Vagina (tissue), 2 donors: ENCODE data around the gene SETX. TPM values are rescaled to one million over a fixed set of nuclear protein-coding genes. Genes with fewer than 3 reads are reported as not detected.

ENCODE experiments used
- DNase-seq, 2 donors: peaks; one replicate each; pipeline ENCODE4 v3.0.0-alpha.2; 2017; ENCODE audit errors: extremely low spot score in 2 of 2
- H3K27ac ChIP-seq: fragments of 200-600 bp; sonication (generic); one replicate; pipeline ENCODE4 v1.5.1; 2019
- H3K27me3 ChIP-seq: fragments of 200-600 bp; sonication (generic); one replicate; pipeline ENCODE4 v1.5.1; 2019
- H3K36me3 ChIP-seq, 2 donors: fragments of 200-600 bp; sonication (generic); one replicate each; pipeline ENCODE4 v1.5.1; 2017 to 2019
- H3K4me1 ChIP-seq: fragments of 200-600 bp; sonication (generic); one replicate; pipeline ENCODE4 v1.5.1; 2019
- H3K4me3 ChIP-seq, 2 donors: fragments of 200-600 bp; sonication (generic); 1 replicate in 1 of 2; 2 replicates in 1 of 2; pipeline ENCODE4 v1.5.1; 2016 to 2019
- H3K9me3 ChIP-seq: fragments of 200-600 bp; sonication (generic); one replicate; pipeline ENCODE4 v1.5.1; 2019
- POLR2A ChIP-seq, 2 donors: fragments of 450-650 bp; IDR thresholded peaks; one replicate each; pipeline ENCODE4 v1.6.1; 2017; ENCODE audit warnings: antibody characterized with exemption in 2 of 2, mild to moderate bottlenecking in 2 of 2, moderate library complexity in 2 of 2
- POLR2AphosphoS5 ChIP-seq, 2 donors: sonication (generic); formaldehyde crosslinking; IDR thresholded peaks; one replicate each; pipeline ENCODE4 v1.9.0; 2017; ENCODE audit warnings: antibody characterized with exemption in 2 of 2, mild to moderate bottlenecking in 2 of 2, low read depth in 1 of 2; ENCODE audit not compliant: insufficient read depth in 1 of 2
- intact Hi-C: fragments of 100-400 bp; cut with DNase I; formaldehyde crosslinking; loops from one replicate; pipeline ENCODE4 v1.15.1; 2023
- total RNA-seq: library from RNA; depleted of rRNA; stranded (reverse); fragments of >200 nt; gene quantifications from one replicate; pipeline ENCODE4 v1.2.3, GENCODE V29; 2016
- TF ChIP-seq, protein P1 (sequence below), 3 experiments: fragments of 450-650 bp in 2 of 3; fragments of 200-600 bp in 1 of 3; sonication (generic) in 1 of 3; IDR thresholded peaks; one replicate each; pipeline ENCODE4 v1.5.1; 2017 to 2019; ENCODE audit warnings: antibody characterized with exemption in 3 of 3, mild to moderate bottlenecking in 2 of 3, moderate library complexity in 2 of 3

SETX gene
- total RNA-seq, 1 donor from 2014 or later = 44.2 TPM

DNA sequence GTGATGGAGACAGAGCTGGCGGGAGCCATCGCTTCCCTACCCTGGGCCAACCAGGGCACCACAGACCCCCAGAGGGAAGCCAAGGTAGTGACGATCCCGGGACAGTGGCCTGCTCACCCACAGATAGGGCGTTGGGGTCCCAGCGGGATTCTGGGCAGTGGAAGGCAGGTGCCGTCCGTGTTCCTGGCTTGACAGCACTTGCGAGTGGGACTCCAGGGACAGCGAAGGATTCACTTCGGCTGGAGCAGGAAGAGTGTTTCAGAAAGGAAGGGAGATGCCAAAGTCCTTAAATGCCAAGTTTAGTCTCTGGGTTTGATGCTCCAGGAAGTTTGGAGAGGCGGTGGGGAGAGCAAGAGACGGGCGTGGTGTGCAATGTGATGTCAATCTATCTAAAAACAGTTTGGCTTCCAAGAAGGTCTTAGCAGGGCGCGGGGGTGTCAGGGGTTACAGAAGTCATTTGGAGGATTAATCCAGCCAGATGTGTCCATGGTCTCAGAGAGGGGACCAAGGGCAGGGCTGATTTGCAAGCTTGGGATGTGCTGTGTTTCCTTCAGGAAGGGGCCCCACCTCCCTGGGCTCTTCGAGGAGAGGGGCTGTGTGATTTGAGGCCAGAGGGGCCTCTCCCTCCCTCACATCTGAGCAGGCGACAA, 118.0 kb downstream of the SETX start:
- H3K27me3 ChIP-seq = no peaks in the 10 kb centered on the region
- TF ChIP-seq POLR2A (IDR thresholded peaks at IDR 0.05) = no peak
- TF ChIP-seq, protein P1, sequence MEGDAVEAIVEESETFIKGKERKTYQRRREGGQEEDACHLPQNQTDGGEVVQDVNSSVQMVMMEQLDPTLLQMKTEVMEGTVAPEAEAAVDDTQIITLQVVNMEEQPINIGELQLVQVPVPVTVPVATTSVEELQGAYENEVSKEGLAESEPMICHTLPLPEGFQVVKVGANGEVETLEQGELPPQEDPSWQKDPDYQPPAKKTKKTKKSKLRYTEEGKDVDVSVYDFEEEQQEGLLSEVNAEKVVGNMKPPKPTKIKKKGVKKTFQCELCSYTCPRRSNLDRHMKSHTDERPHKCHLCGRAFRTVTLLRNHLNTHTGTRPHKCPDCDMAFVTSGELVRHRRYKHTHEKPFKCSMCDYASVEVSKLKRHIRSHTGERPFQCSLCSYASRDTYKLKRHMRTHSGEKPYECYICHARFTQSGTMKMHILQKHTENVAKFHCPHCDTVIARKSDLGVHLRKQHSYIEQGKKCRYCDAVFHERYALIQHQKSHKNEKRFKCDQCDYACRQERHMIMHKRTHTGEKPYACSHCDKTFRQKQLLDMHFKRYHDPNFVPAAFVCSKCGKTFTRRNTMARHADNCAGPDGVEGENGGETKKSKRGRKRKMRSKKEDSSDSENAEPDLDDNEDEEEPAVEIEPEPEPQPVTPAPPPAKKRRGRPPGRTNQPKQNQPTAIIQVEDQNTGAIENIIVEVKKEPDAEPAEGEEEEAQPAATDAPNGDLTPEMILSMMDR (IDR thresholded peaks at IDR 0.05) = no peak
- no peak for TF ChIP-seq POLR2AphosphoS5 (IDR thresholded peaks at IDR 0.05; ENCODE audit: insufficient read depth in 1 of 2, low read depth in 1 of 2)
- intact Hi-C loops = no loop called here
- no peak overlapping the region for H3K27ac ChIP-seq
- no peak overlapping the region for H3K4me3 ChIP-seq
- no peaks in the 10 kb centered on the region for H3K36me3 ChIP-seq
- H3K4me1 ChIP-seq = peaks cover 12% of the 10 kb centered on the region
- H3K9me3 ChIP-seq = no peaks in the 10 kb centered on the region
- DNase-seq = no peak

DNA sequence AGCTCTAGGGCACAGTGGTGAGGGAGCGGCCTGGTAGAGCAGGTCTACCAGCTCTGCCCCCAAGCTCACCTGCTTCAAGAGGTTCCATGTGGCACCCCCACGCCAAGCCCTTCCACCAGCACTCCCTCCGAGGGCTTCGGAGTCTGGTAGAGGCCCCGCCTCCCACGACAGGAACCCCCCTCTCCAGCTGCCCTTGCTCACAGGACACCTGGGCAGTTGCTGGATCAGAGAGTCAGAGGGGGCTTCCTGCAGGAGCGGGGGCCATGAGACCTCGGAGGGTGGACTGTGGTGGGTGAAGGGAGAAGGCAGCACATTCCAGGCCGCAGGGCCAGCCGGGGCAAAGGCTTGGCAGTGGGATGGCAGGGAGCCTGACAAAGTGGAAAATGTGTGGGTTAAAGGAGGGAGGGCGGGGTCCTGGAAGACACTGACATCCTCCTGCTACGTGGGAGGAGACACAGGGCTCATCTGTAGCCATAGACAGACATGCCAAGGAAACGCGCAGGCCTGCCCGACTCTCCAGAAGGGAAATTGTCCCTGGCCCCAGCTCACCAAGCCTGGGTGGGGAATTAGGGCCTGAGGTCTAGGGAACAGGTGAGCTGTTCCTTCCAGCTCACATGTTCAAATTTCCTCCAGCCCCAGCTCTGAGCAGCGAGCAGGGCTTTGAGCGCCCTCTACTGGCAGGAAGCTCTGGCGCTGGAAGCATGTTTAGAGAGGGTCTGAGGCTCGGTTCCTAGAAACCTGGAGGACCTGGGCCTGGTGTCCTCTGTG, 118.7 kb downstream of the SETX start:
- no peak overlapping the region for H3K4me3 ChIP-seq
- intact Hi-C loops = no loop called here
- H3K4me1 ChIP-seq = peaks cover 7% of the 10 kb centered on the region
- no peaks in the 10 kb centered on the region for H3K27me3 ChIP-seq
- no peaks in the 10 kb centered on the region for H3K36me3 ChIP-seq
- TF ChIP-seq, protein P1 (IDR thresholded peaks at IDR 0.05) = peak; percentile 60 to 90 (median 66)
- no peak for TF ChIP-seq POLR2A (IDR thresholded peaks at IDR 0.05)
- no peak overlapping the region for H3K27ac ChIP-seq
- H3K9me3 ChIP-seq = no peaks in the 10 kb centered on the region
- DNase-seq = no peak

DNA sequence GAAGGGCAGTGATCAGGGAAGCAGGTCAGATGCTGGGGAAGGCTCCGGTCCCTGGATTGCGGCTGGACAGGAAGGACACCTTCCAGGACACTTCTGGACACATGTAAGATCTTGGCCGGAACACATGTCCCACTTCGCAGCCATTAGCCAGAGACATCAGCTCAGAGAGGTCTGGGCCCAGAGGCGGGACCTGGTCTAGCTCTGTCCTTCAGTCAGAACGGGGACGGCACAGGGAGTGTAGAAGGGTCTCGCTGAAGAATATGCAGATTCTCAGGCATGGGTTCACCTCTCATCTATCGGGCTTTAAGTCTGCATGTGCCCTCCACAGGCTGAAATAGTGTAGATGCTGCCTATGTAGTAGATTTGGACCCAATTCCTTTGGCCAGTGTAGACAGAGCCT, 119.7 kb downstream of the SETX start:
- Histone ChIP-seq H3K9me3 (no peaks in the 10 kb centered on the region), H3K36me3 (no peaks in the 10 kb centered on the region), H3K4me1 (peaks cover under 1% of the 10 kb centered on the region), H3K4me3 (no peak overlapping the region), H3K27me3 (no peaks in the 10 kb centered on the region), H3K27ac (no peak overlapping the region)
- DNase-seq = no peak
- TF ChIP-seq POLR2AphosphoS5 (IDR thresholded peaks at IDR 0.05; ENCODE audit: insufficient read depth in 1 of 2, low read depth in 1 of 2) (no peak), POLR2A (IDR thresholded peaks at IDR 0.05) (no peak)
- TF ChIP-seq, protein P1 (IDR thresholded peaks at IDR 0.05) = no peak
- intact Hi-C loops = no loop called here

DNA sequence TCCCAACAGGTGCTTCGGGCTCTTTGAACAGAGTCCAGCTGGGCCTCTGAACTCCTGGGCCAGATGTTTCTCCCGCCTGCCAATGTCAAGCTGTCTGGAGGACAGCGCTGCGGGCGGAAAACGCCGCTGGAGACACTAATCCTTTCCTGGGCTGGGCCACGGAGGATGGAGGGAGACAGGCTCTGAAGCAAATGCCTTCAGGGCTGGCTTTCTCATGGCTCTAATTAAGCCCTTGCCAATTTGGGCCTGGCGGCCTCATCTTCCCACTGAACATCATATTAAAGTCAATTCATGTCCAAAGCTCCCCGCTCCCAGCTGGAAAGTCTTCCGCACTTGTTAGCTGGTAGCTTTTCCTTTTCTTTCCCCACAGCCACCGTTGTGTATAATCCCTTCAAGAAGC, 120.3 kb downstream of the SETX start:
- TF ChIP-seq POLR2A (IDR thresholded peaks at IDR 0.05) (no peak), POLR2AphosphoS5 (IDR thresholded peaks at IDR 0.05; ENCODE audit: insufficient read depth in 1 of 2, low read depth in 1 of 2) (no peak)
- TF ChIP-seq, protein P1 (IDR thresholded peaks at IDR 0.05) = no peak
- no peak overlapping the region for H3K4me3 ChIP-seq
- H3K9me3 ChIP-seq = no peaks in the 10 kb centered on the region
- DNase-seq = no peak
- no peaks in the 10 kb centered on the region for H3K27me3 ChIP-seq
- H3K4me1 ChIP-seq = no peaks in the 10 kb centered on the region
- no peaks in the 10 kb centered on the region for H3K36me3 ChIP-seq
- no peak overlapping the region for H3K27ac ChIP-seq
- intact Hi-C loops = no loop called here

DNA sequence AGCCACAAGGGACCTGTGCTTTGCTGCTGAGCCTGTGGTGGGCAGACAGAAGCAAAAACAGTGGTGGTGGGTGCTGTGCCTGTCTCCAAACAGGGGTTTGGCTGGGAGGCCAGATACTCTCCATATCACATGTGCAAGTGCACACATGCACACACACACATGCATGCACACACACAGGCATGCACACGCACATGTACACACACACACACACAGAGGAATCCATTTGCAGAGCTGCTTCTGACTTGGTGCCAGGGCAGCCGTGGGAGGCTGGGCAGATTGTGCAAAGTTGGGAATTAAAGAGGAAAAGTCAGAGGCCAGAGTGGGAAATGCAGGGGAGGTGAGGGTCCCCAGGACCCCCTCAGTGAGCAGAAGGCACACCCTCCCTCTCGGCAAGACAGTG, 121.6 kb downstream of the SETX start:
- H3K4me3 ChIP-seq = no peak overlapping the region
- no peaks in the 10 kb centered on the region for H3K36me3 ChIP-seq
- TF ChIP-seq POLR2A (IDR thresholded peaks at IDR 0.05) (no peak), POLR2AphosphoS5 (IDR thresholded peaks at IDR 0.05; ENCODE audit: insufficient read depth in 1 of 2, low read depth in 1 of 2) (no peak)
- TF ChIP-seq, protein P1 (IDR thresholded peaks at IDR 0.05) = no peak
- no peaks in the 10 kb centered on the region for H3K4me1 ChIP-seq
- no peak for DNase-seq
- H3K27me3 ChIP-seq = no peaks in the 10 kb centered on the region
- H3K9me3 ChIP-seq = no peaks in the 10 kb centered on the region
- intact Hi-C loops = no loop called here
- no peak overlapping the region for H3K27ac ChIP-seq
